Prostate gland (tissue), 2 donors: ENCODE results near the gene XRCC3. TPM values are rescaled to one million over a fixed set of nuclear protein-coding genes. Genes with fewer than 3 reads are reported as not detected.

Experiments used
- DNase-seq: peaks from one replicate; pipeline ENCODE4 v3.0.0-alpha.2; 2019; ENCODE audit warnings: low spot score
- H3K27ac ChIP-seq, 2 donors: fragments of 200-600 bp; sonication (generic); 2 replicates each; pipeline ENCODE4 v1.5.1; 2017 to 2019
- H3K27me3 ChIP-seq: fragments of 200-600 bp; sonication (generic); replicated peaks from 2 replicates; pipeline ENCODE4 v1.5.1; 2019; ENCODE audit not compliant: insufficient read depth
- H3K36me3 ChIP-seq, 2 donors: fragments of 200-600 bp; sonication (generic); 1 replicate in 1 of 2; 2 replicates in 1 of 2; pipeline versions ENCODE4 v1.5.1 to v1.8.1; 2017 to 2019
- H3K4me1 ChIP-seq: fragments of 200-600 bp; sonication (generic); replicated peaks from 2 replicates; pipeline ENCODE4 v1.5.1; 2019
- H3K4me3 ChIP-seq, 2 donors: fragments of 200-600 bp; sonication (generic); 2 replicates each; pipeline ENCODE4 v1.5.1; 2017 to 2019
- H3K9me3 ChIP-seq: fragments of 200-600 bp; sonication (generic); 2 replicates; pipeline ENCODE4 v1.5.1; 2017
- POLR2A ChIP-seq: fragments of 450-650 bp; IDR thresholded peaks from one replicate; pipeline ENCODE4 v1.6.1; 2016; ENCODE audit warnings: antibody characterized with exemption, mild to moderate bottlenecking
- POLR2AphosphoS5 ChIP-seq: sonication (generic); formaldehyde crosslinking; IDR thresholded peaks from one replicate; pipeline ENCODE4 v1.6.1; 2017; ENCODE audit warnings: antibody characterized with exemption
- WGBS: methylation state at CpG from one replicate; pipeline ENCODE4 v1.1.5; 2018; 5-methylcytosine and 5-hydroxymethylcytosine counted together
- intact Hi-C: fragments of 100-400 bp; cut with DNase I; formaldehyde crosslinking; loops from one replicate; pipeline ENCODE4 v1.14.2; 2022
- total RNA-seq, 2 donors: library from RNA; depleted of rRNA; stranded (reverse); fragments of >200 nt; gene quantifications; one replicate each; pipeline ENCODE4 v1.1.0, GENCODE V29; 2016
- TF ChIP-seq, protein P1 (sequence below), 4 experiments: fragments of 200-600 bp in 2 of 4; fragments of 450-650 bp in 2 of 4; sonication (generic) in 2 of 4; IDR thresholded peaks; 1 replicate in 3 of 4; 2 replicates in 1 of 4; pipeline ENCODE4 v1.5.1; 2016 to 2019; ENCODE audit warnings: antibody characterized with exemption in 4 of 4, mild to moderate bottlenecking in 2 of 4, moderate library complexity in 2 of 4

XRCC3 gene
- total RNA-seq, 2 donors from 2014 or later = 24.7 to 33.2 TPM

DNA sequence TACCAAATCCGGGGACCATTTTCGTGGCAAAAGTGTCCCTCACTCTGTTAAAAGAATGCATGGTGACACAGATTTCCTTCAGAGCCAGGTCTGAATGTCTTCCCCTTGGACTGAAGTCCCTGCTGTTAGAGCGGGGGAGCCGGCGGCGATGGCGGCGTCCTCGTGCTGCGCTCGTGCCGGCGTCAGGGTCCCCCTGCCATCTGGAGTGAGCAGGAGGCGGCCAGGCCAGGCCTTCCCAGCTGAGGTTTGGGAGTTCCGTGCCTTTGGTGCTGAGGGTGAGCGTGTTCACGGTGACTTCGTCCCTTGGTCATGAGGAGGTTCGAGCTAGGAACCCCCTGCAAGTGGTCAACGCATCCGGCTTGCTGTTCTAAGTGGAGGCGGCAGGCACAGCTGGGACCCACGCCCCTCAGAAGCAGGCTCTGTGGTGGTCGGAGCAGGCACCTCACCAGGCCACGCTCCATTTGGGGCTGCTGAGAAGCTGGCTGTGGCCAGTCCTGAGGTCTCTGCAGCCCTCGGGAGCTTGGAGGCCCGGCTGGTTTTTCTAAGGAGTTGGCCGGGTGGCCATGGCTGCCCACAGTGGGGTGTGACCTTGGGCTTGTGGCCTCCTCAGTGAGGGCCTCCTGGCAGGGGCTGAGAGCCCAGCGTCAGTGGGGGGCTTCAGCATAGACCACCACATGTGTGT is 9.9 kb upstream of the XRCC3 start:
- 93% methylated on average over 24 of the region's 29 CpGs for WGBS
- peak overlapping the region in 1 of 2 donors; percentile 72 for H3K27ac ChIP-seq
- TF ChIP-seq, protein P1, sequence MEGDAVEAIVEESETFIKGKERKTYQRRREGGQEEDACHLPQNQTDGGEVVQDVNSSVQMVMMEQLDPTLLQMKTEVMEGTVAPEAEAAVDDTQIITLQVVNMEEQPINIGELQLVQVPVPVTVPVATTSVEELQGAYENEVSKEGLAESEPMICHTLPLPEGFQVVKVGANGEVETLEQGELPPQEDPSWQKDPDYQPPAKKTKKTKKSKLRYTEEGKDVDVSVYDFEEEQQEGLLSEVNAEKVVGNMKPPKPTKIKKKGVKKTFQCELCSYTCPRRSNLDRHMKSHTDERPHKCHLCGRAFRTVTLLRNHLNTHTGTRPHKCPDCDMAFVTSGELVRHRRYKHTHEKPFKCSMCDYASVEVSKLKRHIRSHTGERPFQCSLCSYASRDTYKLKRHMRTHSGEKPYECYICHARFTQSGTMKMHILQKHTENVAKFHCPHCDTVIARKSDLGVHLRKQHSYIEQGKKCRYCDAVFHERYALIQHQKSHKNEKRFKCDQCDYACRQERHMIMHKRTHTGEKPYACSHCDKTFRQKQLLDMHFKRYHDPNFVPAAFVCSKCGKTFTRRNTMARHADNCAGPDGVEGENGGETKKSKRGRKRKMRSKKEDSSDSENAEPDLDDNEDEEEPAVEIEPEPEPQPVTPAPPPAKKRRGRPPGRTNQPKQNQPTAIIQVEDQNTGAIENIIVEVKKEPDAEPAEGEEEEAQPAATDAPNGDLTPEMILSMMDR (IDR thresholded peaks at IDR 0.05) = no peak
- TF ChIP-seq POLR2AphosphoS5 (no peak), POLR2A (no peak)

DNA sequence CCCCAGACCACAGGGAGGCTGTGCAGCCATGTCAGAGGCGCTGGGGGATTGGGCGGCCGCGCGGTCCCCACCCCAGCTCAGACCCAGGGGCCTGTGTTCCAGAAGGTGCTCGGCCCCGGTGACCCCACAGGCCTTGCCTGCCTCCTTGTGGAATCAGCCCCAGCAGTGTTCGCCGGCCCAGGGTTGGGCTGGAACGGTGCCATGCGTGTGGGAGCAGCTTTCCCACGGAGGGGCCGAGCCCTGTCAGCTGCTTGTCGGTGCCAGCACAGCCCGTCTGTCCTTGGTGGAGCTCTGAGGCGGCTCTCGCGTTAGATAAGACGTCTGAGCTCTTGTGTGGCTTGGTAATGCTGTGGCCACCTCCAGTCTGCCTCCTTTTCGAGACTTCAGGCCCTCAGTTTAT is 8.9 kb upstream of the XRCC3 start:
- H3K36me3 ChIP-seq = no peaks in the 10 kb centered on the region
- intact Hi-C loops = no loop called here
- TF ChIP-seq, protein P1 (IDR thresholded peaks at IDR 0.05) = no peak
- TF ChIP-seq POLR2A = no peak
- TF ChIP-seq POLR2AphosphoS5 = no peak
- H3K9me3 ChIP-seq = no peaks in the 10 kb centered on the region
- H3K4me3 ChIP-seq = no peak overlapping the region
- 40% methylated on average over 12 of the region's 20 CpGs for WGBS
- DNase-seq = no peak
- peaks cover 31% of the 10 kb centered on the region for H3K4me1 ChIP-seq
- H3K27me3 ChIP-seq = no peaks in the 10 kb centered on the region
- peak overlapping the region; percentile 72 for H3K27ac ChIP-seq

More for the DNA sequence above, 9.9 kb upstream of the XRCC3 start:
- H3K4me3 ChIP-seq = no peak overlapping the region
- no peak for DNase-seq
- H3K27me3 ChIP-seq = no peaks in the 10 kb centered on the region
- H3K9me3 ChIP-seq = no peaks in the 10 kb centered on the region
- H3K36me3 ChIP-seq = no peaks in the 10 kb centered on the region
- intact Hi-C loops = no loop called here
- H3K4me1 ChIP-seq = peaks cover 41% of the 10 kb centered on the region

DNA sequence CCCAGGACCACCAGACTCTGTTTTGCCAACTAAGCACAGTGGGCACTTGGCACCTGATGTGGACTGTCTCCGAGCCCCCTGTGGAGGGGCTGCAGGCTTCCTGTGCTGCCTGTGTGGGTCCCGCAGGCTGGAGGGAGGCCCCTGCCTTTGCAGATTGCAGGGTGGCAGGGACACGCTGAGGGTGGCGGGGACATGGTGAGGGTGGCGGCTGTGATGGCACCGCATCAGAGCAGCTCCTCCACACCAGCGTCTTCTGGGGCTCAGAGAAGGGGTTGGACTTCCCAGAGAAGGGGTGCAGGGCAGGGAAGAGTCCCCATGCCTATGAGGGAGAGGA is 8.5 kb upstream of the XRCC3 start:
- H3K36me3 ChIP-seq = no peaks in the 10 kb centered on the region
- intact Hi-C loops = no loop called here
- H3K27ac ChIP-seq = peak overlapping the region; percentile 72
- peaks cover 28% of the 10 kb centered on the region for H3K4me1 ChIP-seq
- no peaks in the 10 kb centered on the region for H3K9me3 ChIP-seq
- no peak for TF ChIP-seq POLR2AphosphoS5
- TF ChIP-seq, protein P1 (IDR thresholded peaks at IDR 0.05) = no peak
- no peak for TF ChIP-seq POLR2A
- no peak for DNase-seq
- WGBS = 87% methylated on average over 6 of the region's 7 CpGs
- no peak overlapping the region for H3K4me3 ChIP-seq
- H3K27me3 ChIP-seq = no peaks in the 10 kb centered on the region

DNA sequence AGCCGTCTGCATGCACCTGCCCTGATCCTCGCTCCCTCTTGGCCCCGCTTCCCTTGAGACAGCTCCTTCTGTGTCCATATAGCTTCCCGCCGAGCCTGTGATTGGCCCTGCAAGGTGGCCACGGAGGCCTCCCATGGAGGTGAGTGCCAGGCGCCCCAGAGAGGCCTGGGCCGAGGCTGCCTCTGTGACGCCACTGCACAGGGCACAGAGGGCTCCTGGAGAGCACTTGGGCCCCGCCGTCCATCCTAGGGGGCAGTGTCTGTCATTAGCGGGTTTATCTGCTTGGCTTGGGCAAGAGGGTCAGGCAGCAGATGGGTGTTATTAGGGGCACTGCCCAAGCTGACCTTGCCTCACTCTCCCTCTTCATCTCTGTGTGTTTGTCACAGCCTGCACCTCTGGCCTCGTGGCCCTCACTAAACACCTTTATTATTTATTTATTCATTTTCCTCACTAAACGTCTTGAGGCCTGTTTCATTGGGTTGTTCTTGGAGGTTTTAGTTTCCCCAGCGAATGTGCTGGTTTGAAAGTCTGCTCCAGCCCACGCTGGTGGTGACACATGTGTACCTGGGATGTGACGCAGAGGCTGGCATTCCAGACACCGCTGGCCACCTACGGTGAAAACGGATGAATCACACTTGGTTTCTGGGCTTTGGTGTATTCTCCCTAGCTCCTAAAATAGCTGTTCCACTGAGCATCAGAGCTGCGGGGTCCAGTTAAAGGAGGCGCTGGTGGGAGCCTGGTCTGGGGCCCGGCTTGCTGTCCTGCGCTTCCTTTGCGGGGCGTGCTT is 6.3 kb upstream of the XRCC3 start:
- DNase-seq = no peak
- Histone ChIP-seq H3K36me3 (no peaks in the 10 kb centered on the region), H3K4me3 (no peak overlapping the region), H3K9me3 (no peaks in the 10 kb centered on the region), H3K27ac (no peak overlapping the region), H3K27me3 (no peaks in the 10 kb centered on the region), H3K4me1 (peaks cover 16% of the 10 kb centered on the region)
- 78% methylated on average over 26 of the region's 26 CpGs for WGBS
- intact Hi-C loops = no loop called here
- TF ChIP-seq POLR2AphosphoS5 (no peak), POLR2A (no peak)
- TF ChIP-seq, protein P1 (IDR thresholded peaks at IDR 0.05) = no peak
